Karpas-422 (cell line): ENCODE measurements around the gene UGT1A7. TPM values are rescaled to one million over a fixed set of nuclear protein-coding genes. Genes with fewer than 3 reads are reported as not detected.
"Not testable (repeated sequence)": the region's sequence is repeated elsewhere in the genome, so short reads cannot be mapped to it uniquely, and the experiment has no call there.

Source experiments
- DNase-seq: peaks from one replicate; pipeline ENCODE4 v3.0.0-alpha.2; 2015
- H2AFZ ChIP-seq: fragments of 200-600 bp; sonication (generic); 2 replicates; pipeline ENCODE4 v1.6.1; 2014; ENCODE audit warnings: antibody characterized with exemption, low read length, mixed read lengths
- H3K27ac ChIP-seq: fragments of 200-600 bp; sonication (generic); 2 replicates; pipeline ENCODE4 v1.5.1; 2014; ENCODE audit warnings: mild to moderate bottlenecking, low read length, moderate library complexity
- H3K27me3 ChIP-seq: fragments of 200-600 bp; sonication (generic); 2 replicates; pipeline ENCODE4 v1.6.1; 2014; ENCODE audit warnings: low read length, mixed read lengths
- H3K36me3 ChIP-seq: fragments of 200-600 bp; sonication (generic); 2 replicates; pipeline ENCODE4 v1.6.1; 2014; ENCODE audit warnings: low read length, mixed read lengths; ENCODE audit not compliant: insufficient read depth
- H3K4me1 ChIP-seq: fragments of 200-600 bp; sonication (generic); 2 replicates; pipeline ENCODE4 v1.6.1; 2014; ENCODE audit warnings: mild to moderate bottlenecking, low read length, mixed read lengths
- H3K4me2 ChIP-seq: fragments of 200-600 bp; sonication (generic); 2 replicates; pipeline ENCODE4 v1.6.1; 2014; ENCODE audit warnings: low read length, low read depth, mild to moderate bottlenecking; ENCODE audit not compliant: poor library complexity, severe bottlenecking
- H3K4me3 ChIP-seq: fragments of 200-600 bp; sonication (generic); 2 replicates; pipeline ENCODE4 v1.5.1; 2014; ENCODE audit warnings: mild to moderate bottlenecking, antibody characterized with exemption, low read length, mixed read lengths
- H3K79me2 ChIP-seq: fragments of 200-600 bp; sonication (generic); 2 replicates; pipeline ENCODE4 v1.6.1; 2014; ENCODE audit warnings: mild to moderate bottlenecking, low read length, mixed read lengths
- H3K9ac ChIP-seq: fragments of 200-600 bp; sonication (generic); 2 replicates; pipeline ENCODE4 v1.6.0; 2014; ENCODE audit warnings: low read length
- H3K9me2 ChIP-seq: fragments of 200-600 bp; sonication (generic), shearing (Covaris generic); replicated peaks from 2 replicates; pipeline ENCODE4 v1.6.0; 2014; ENCODE audit warnings: mild to moderate bottlenecking, low read length, moderate library complexity; ENCODE audit not compliant: insufficient read depth
- H3K9me3 ChIP-seq: fragments of 300-700, 200-600 bp; sonication (generic); 2 replicates; pipeline ENCODE4 v1.6.1; 2014; ENCODE audit warnings: low read length, mixed read lengths
- H4K20me1 ChIP-seq: fragments of 200-600 bp; sonication (generic); 2 replicates; pipeline ENCODE4 v1.6.1; 2014; ENCODE audit warnings: mild to moderate bottlenecking, antibody characterized with exemption, low read length, low read depth; ENCODE audit not compliant: insufficient read depth
- total RNA-seq: library from RNA; depleted of rRNA; stranded (reverse); fragments of >200 nt; shearing (Covaris generic); gene quantifications from 2 replicates; pipeline ENCODE4 v1.2.3, GENCODE V29; 2014; ENCODE audit warnings: low replicate concordance

The UGT1A7 gene
- total RNA-seq, 1 experiment from 2014 or later, result not detected

DNA sequence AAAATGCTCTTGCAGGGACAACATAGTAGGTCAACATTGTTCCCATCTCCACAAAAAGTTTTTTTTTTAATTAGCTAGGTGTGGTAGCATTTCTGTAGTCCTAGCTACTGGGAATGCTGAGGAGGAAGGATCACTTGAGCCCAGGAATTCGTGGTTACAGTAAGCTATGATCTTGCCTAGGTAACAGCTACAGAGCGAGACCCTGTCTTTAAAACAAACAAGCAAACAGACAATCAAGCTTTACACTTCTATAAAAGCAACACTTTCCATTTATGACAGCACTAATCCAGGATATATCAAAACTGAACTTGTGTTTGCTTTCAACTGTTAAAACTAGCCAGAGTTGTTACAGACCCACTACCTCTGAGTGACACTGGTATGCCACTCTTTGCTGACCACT is 59.2 kb downstream of the UGT1A7 start:
- Histone ChIP-seq H3K4me1 (no peaks in the 10 kb centered on the region), H4K20me1 (no peaks in the 10 kb centered on the region), H3K9me3 (no peaks in the 10 kb centered on the region), H3K4me2 (no peak overlapping the region), H3K27me3 (0 out of 2 replicates have a peak, but pooled peaks cover 2% of the 10 kb centered on the region), H3K4me3 (no peak overlapping the region), H3K9me2 (no peaks in the 10 kb centered on the region; the same call in 1 of the 2 replicates), H3K9ac (no peak overlapping the region), H3K36me3 (no peaks in the 10 kb centered on the region), H3K79me2 (no peaks in the 10 kb centered on the region), H2AFZ (no peak overlapping the region), H3K27ac (no peak overlapping the region)
- DNase-seq, result no peak

DNA sequence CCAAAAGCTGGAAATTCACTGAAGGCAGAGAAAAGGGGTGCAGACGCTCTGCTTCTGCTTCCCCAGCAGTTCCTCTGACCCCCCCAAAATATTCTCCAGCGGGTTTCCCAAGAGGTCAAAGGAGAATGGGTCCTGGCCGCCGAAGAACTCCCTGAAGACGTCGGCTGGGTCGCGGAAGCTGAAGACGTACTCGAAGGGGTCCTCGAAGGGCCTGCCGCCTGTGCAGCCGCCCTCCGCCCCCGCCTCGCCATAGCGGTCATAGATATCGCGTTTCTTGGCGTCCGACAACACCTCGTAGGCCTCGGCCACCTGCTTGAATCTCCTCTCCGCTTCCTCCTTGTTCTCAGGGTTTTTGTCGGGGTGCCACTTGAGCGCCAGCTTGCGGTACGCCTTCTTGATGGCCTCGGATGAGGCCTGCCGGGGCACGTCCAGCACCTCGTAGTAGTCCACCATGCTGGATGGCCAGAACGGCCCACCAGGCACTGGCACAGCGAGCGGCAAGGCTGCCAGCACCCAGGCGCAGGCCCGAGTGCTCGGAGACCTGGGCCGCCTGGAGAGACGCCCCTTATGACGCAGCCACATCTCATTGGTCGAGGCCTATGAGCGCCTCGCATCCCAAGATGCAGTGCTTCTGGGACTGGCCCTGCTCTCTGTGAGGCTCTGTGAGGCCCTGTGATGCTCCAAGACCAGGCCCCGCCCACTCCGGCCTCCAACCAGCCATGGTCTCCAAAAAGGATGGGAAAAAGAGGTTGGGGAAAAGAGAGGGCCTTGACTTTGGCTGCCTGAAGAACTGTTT is 62.0 kb downstream of the UGT1A7 start:
- Histone ChIP-seq H3K4me1 (no peaks in the 10 kb centered on the region), H3K27me3 (0 out of 2 replicates have a peak, but pooled peaks cover 2% of the 10 kb centered on the region), H2AFZ (no peak overlapping the region), H3K79me2 (no peaks in the 10 kb centered on the region), H3K9ac (no peak overlapping the region), H4K20me1 (no peaks in the 10 kb centered on the region), H3K36me3 (no peaks in the 10 kb centered on the region), H3K27ac (no peak overlapping the region), H3K9me2 (no peaks in the 10 kb centered on the region; the same call in 1 of the 2 replicates), H3K4me3 (no peak overlapping the region), H3K4me2 (no peak overlapping the region), H3K9me3 (no peaks in the 10 kb centered on the region)
- no peak for DNase-seq

- Histone ChIP-seq H3K27ac (no peak overlapping the region), H3K36me3 (no peaks in the 10 kb centered on the region), H3K9me3 (no peaks in the 10 kb centered on the region), H3K27me3 (0 out of 2 replicates have a peak, but pooled peaks cover 2% of the 10 kb centered on the region), H3K4me3 (no peak overlapping the region), H3K9ac (no peak overlapping the region), H4K20me1 (no peaks in the 10 kb centered on the region), H3K9me2 (no peaks in the 10 kb centered on the region), H3K4me2 (no peak overlapping the region), H2AFZ (no peak overlapping the region), H3K79me2 (no peaks in the 10 kb centered on the region), H3K4me1 (no peaks in the 10 kb centered on the region)
- no peak for DNase-seq
Observed at GRCh38 chr2:233745073-233745755, 63.5 kb downstream of the UGT1A7 start.

- not testable (repeated sequence) for H3K79me2 ChIP-seq, H3K9me3 ChIP-seq, H2AFZ ChIP-seq, H3K27me3 ChIP-seq, H4K20me1 ChIP-seq, H3K27ac ChIP-seq, H3K4me2 ChIP-seq, H3K36me3 ChIP-seq, H3K9me2 ChIP-seq, H3K4me3 ChIP-seq, DNase-seq, H3K9ac ChIP-seq, H3K4me1 ChIP-seq
Observed at GRCh38 chr2:233745838-233746237, 64.1 kb downstream of the UGT1A7 start.

- no peak overlapping the region for H3K4me3 ChIP-seq
- no peaks in the 10 kb centered on the region for H3K36me3 ChIP-seq
- H3K9me3 ChIP-seq, result no peaks in the 10 kb centered on the region
- H3K79me2 ChIP-seq, result no peaks in the 10 kb centered on the region
- no peaks in the 10 kb centered on the region for H3K9me2 ChIP-seq
- no peak overlapping the region for H3K27ac ChIP-seq
- no peaks in the 10 kb centered on the region for H3K4me1 ChIP-seq
- H3K4me2 ChIP-seq, result no peak overlapping the region
- no peak overlapping the region for H2AFZ ChIP-seq
- H3K27me3 ChIP-seq, result no peaks in the 10 kb centered on the region
- H4K20me1 ChIP-seq, result no peaks in the 10 kb centered on the region
- DNase-seq, result no peak
- no peak overlapping the region for H3K9ac ChIP-seq
Observed at GRCh38 chr2:233746475-233747282, 65.0 kb downstream of the UGT1A7 start.

DNA sequence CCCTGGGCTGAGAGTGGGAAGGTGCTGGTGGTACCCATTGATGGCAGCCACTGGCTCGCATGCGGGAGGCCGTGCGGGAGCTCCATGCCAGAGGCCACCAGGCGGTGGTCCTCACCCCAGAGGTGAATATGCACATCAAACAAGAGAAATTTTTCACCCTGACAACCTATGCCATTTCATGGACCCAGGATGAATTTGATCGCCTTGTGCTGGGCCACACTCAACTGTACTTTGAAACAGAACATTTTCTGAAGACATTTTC is 65.5 kb downstream of the UGT1A7 start:
- H3K4me1 ChIP-seq, result no peaks in the 10 kb centered on the region
- H3K36me3 ChIP-seq, result no peaks in the 10 kb centered on the region

DNA sequence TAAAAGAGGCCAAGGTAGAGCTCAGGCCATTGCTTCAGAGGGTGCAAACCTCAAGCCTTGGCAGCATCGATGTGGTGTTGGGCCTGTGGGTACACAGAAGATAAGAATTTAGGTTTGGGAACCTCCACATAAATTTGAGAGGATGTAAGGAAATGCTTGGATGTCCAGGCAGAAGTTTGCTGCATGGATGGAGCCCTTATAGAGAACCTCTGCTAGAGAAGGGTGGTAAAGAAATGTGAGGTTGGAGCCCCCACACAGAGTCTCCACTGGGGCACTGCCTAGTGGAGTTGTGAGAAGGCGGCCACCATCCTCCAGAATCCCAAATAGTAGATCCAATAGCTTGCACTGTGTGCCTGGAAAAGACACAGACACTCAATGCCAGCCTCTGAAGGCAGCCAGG is 69.0 kb downstream of the UGT1A7 start:
- not testable (repeated sequence) for H4K20me1 ChIP-seq, H3K9me2 ChIP-seq, H3K9me3 ChIP-seq, H3K4me2 ChIP-seq, H3K27me3 ChIP-seq, H3K27ac ChIP-seq, H3K4me1 ChIP-seq, DNase-seq, H3K36me3 ChIP-seq, H3K79me2 ChIP-seq, H3K4me3 ChIP-seq, H3K9ac ChIP-seq, H2AFZ ChIP-seq

More for the DNA sequence above, 65.5 kb downstream of the UGT1A7 start:
- H3K4me3 ChIP-seq, result no peak overlapping the region
- H3K27me3 ChIP-seq, result no peaks in the 10 kb centered on the region
- no peak for DNase-seq
- H3K27ac ChIP-seq, result no peak overlapping the region
- no peaks in the 10 kb centered on the region for H3K79me2 ChIP-seq
- no peaks in the 10 kb centered on the region for H4K20me1 ChIP-seq
- H3K4me2 ChIP-seq, result no peak overlapping the region
- H2AFZ ChIP-seq, result no peak overlapping the region
- no peaks in the 10 kb centered on the region for H3K9me2 ChIP-seq
- H3K9me3 ChIP-seq, result no peaks in the 10 kb centered on the region
- H3K9ac ChIP-seq, result no peak overlapping the region
